Stimulated activated CD4-positive, alpha-beta T cell treated with anti-CD3 and anti-CD28 coated beads, Interleukin-1b, Interleukin-23, amount 100 ng/mL, for 48 hours (primary cell): ENCODE results near the gene PERP.
"Not testable (repeated sequence)": the region's sequence is repeated elsewhere in the genome, so short reads cannot be mapped to it uniquely, and the experiment has no call there.

Experiments used
- DNase-seq: peaks from one replicate; pipeline ENCODE4 v3.0.0-alpha.2; 2020

Gene PERP

GRCh38 chr6:138107078-138107751 lies at the start of gene PERP:
Gene PERP (minus strand): TSS chr6:138107419. CDS start chr6:138107340, 79 bp downstream.
- peak; percentile 60 for DNase-seq

GRCh38 chr6:138155443-138155842 lies 48.2 kb upstream of the PERP start:
- no peak for DNase-seq

- no peak for DNase-seq
These were observed 39.3 kb upstream of the PERP start for GRCh38 chr6:138146544-138146943.

- DNase-seq, result no peak
These were observed 38.2 kb upstream of the PERP start for GRCh38 chr6:138145402-138145801.

- DNase-seq, result no peak
These were observed 35.6 kb upstream of the PERP start for GRCh38 chr6:138142806-138143205.

GRCh38 chr6:138129190-138129589 lies 22.0 kb upstream of the PERP start:
- DNase-seq, result no peak

GRCh38 chr6:138128096-138128495 lies 20.9 kb upstream of the PERP start:
- DNase-seq, result no peak

GRCh38 chr6:138124096-138124495 lies 16.9 kb upstream of the PERP start:
- DNase-seq, result no peak

- no peak for DNase-seq
These were observed 12.8 kb upstream of the PERP start for GRCh38 chr6:138119976-138120375.

- not testable (repeated sequence) for DNase-seq
These were observed 12.0 kb upstream of the PERP start for GRCh38 chr6:138119229-138119628.

GRCh38 chr6:138117376-138117914 lies 10.2 kb upstream of the PERP start:
- DNase-seq, result no peak

- no peak for DNase-seq
These were observed 9.4 kb upstream of the PERP start for GRCh38 chr6:138116661-138116999.

GRCh38 chr6:138115877-138116660 lies 8.8 kb upstream of the PERP start:
- DNase-seq, result peak; percentile 40

- no peak for DNase-seq
These were observed 8.0 kb upstream of the PERP start for GRCh38 chr6:138115201-138115600.

GRCh38 chr6:138113588-138114210 lies 6.5 kb upstream of the PERP start:
- no peak for DNase-seq

GRCh38 chr6:138110229-138110628 lies 3.0 kb upstream of the PERP start:
- DNase-seq, result no peak

GRCh38 chr6:138109042-138109997 lies 2.1 kb upstream of the PERP start:
- peak; percentile 81 for DNase-seq

GRCh38 chr6:138107752-138108592 lies 753 bp upstream of the PERP start:
- DNase-seq, result peak; percentile 7

GRCh38 chr6:138106665-138107077 lies 548 bp downstream of the PERP start:
- DNase-seq, result no peak

- DNase-seq, result no peak
These were observed 1.1 kb downstream of the PERP start for GRCh38 chr6:138105880-138106664.

- DNase-seq, result no peak
These were observed 1.8 kb downstream of the PERP start for GRCh38 chr6:138105446-138105845.
